Progenitor cell of endocrine pancreas (in vitro differentiated cells): Measurements from ENCODE around the gene KCNK1. TPM values are rescaled to one million over a fixed set of nuclear protein-coding genes. Genes with fewer than 3 reads are reported as not detected.

Experiments
- DNase-seq: peaks from one replicate; pipeline ENCODE4 v3.0.0; 2021; ENCODE audit warnings: low spot score; ENCODE audit not compliant: unreplicated experiment
- H3K27ac Mint-ChIP-seq: 2 replicates; pipeline ENCODE4 v1.8.0; 2021; ENCODE audit warnings: mild to moderate bottlenecking, moderate library complexity, mixed read lengths
- H3K27me3 Mint-ChIP-seq: 2 replicates; pipeline ENCODE4 v1.8.0; 2021; ENCODE audit warnings: mixed read lengths
- H3K36me3 Mint-ChIP-seq: 2 replicates; pipeline ENCODE4 v1.8.0; 2022; ENCODE audit warnings: mixed read lengths; ENCODE audit not compliant: insufficient read depth
- H3K4me1 Mint-ChIP-seq: 2 replicates; pipeline ENCODE4 v1.8.0; 2021; ENCODE audit warnings: low read depth, mixed read lengths
- H3K4me3 Mint-ChIP-seq: 2 replicates; pipeline ENCODE4 v1.8.0; 2021; ENCODE audit warnings: low read depth, mild to moderate bottlenecking, moderate library complexity, mixed read lengths
- H3K9me3 Mint-ChIP-seq: 2 replicates; pipeline ENCODE4 v1.8.0; 2021; ENCODE audit warnings: low read depth, mixed read lengths
- CTCF ChIP-seq: fragments of 200-600 bp; sonication (generic); IDR thresholded peaks from one replicate; pipeline ENCODE4 v1.5.0; 2021; ENCODE audit warnings: antibody characterized with exemption, mild to moderate bottlenecking; ENCODE audit not compliant: unreplicated experiment
- microRNA-seq: library from miRNA; unstranded; fragments of <30 nt; microRNA quantifications from one replicate; pipeline ENCODE4 v1.1.0, GENCODE V29; 2020; ENCODE audit warnings: borderline number of aligned reads; ENCODE audit not compliant: unreplicated experiment
- total RNA-seq: library from RNA; stranded (reverse); gene quantifications from 2 replicates; pipeline ENCODE4 v1.2.1, GENCODE V29; 2021

The KCNK1 gene
- total RNA-seq, 1 donor from 2014 or later = 9.7 TPM

GRCh38 chr1:233714631-233715217, 100.8 kb downstream of the KCNK1 start:
- Mint-ChIP-seq H3K9me3 (peaks cover 3% of the 10 kb centered on the region), H3K27me3 (no peaks in the 10 kb centered on the region), H3K4me1 (peaks cover 5% of the 10 kb centered on the region), H3K4me3 (no peak overlapping the region), H3K27ac (no peak overlapping the region), H3K36me3 (no peaks in the 10 kb centered on the region)
- TF ChIP-seq CTCF = no peak
- no peak for DNase-seq

- H3K27me3 Mint-ChIP-seq = peaks cover 3% of the 10 kb centered on the region
- H3K9me3 Mint-ChIP-seq = no peaks in the 10 kb centered on the region
- H3K4me1 Mint-ChIP-seq = peaks cover 11% of the 10 kb centered on the region
- DNase-seq = no peak
- TF ChIP-seq CTCF = no peak
- no peak overlapping the region for H3K27ac Mint-ChIP-seq
- H3K4me3 Mint-ChIP-seq = no peak overlapping the region
- no peaks in the 10 kb centered on the region for H3K36me3 Mint-ChIP-seq
These were observed 104.2 kb downstream of the KCNK1 start for GRCh38 chr1:233718057-233718456.

- TF ChIP-seq CTCF = no peak
- no peak for DNase-seq
- Mint-ChIP-seq H3K27me3 (peaks cover 3% of the 10 kb centered on the region), H3K36me3 (no peaks in the 10 kb centered on the region), H3K4me1 (peaks cover 8% of the 10 kb centered on the region), H3K9me3 (no peaks in the 10 kb centered on the region), H3K27ac (no peak overlapping the region), H3K4me3 (no peak overlapping the region)
These were observed 105.9 kb downstream of the KCNK1 start for GRCh38 chr1:233719655-233720341.

- H3K36me3 Mint-ChIP-seq = no peaks in the 10 kb centered on the region
- H3K27me3 Mint-ChIP-seq = peaks cover 3% of the 10 kb centered on the region
- peaks cover 5% of the 10 kb centered on the region for H3K4me1 Mint-ChIP-seq
- no peak for DNase-seq
- no peak overlapping the region for H3K27ac Mint-ChIP-seq
- TF ChIP-seq CTCF = no peak
- H3K4me3 Mint-ChIP-seq = no peak overlapping the region
- H3K9me3 Mint-ChIP-seq = no peaks in the 10 kb centered on the region
These were observed 107.2 kb downstream of the KCNK1 start for GRCh38 chr1:233721004-233721595.

Small RNA genes lying within 50 kb of the gene (microRNA-seq; reads per million reads assigned to microRNA genes)
- not detected for gene MIR4427
